MV-4-11 (cell line): Measurements from ENCODE around the gene EVPL.
A peak's percentile ranks its signal among the peaks of the same experiment; 100 is the strongest.
"Not testable (repeated sequence)": the region's sequence is repeated elsewhere in the genome, so short reads cannot be mapped to it uniquely, and the experiment has no call there.

Experiments
- DNase-seq: peaks from one replicate; lab custom pipeline; 2025; lab: John Stamatoyannopoulos, UW

EVPL gene

DNA sequence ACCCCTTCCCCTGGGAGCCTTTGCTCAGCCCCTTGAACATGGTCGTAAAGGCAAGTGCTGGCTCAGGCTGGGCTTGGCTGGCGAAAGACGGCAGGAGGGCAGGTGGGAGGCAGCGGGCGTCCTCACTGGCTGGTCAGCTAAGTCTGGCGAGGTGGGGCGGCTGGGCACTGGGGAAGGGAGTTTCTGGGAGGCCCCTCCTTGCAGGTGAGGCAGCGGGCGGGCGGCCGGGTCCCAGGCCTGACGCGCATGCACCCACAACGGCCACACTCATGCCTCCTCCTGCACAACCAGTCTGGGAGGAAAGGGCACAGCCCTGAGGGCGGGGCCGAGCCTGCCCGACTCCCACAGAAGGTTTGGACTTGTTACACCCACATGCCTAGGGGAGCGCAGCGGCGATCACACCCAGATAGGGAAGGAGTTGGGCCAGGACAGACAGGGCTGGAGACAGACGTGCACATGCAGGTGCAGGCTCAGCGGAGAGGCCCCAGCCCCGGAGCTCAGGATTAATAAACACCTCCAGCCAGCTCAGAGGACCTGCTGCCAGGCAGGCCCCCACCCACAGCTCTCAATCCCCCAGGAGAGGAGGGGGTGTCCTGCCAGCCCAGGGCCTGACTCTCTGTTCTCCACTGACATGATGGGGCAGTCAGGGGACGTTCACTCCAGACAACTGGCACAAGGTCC is at the start of gene EVPL:
EVPL (minus strand) TSS at position 148 of the 681 bp plus-strand sequence; CDS start at position 40, 108 bp downstream.
- DNase-seq = no peak

DNA sequence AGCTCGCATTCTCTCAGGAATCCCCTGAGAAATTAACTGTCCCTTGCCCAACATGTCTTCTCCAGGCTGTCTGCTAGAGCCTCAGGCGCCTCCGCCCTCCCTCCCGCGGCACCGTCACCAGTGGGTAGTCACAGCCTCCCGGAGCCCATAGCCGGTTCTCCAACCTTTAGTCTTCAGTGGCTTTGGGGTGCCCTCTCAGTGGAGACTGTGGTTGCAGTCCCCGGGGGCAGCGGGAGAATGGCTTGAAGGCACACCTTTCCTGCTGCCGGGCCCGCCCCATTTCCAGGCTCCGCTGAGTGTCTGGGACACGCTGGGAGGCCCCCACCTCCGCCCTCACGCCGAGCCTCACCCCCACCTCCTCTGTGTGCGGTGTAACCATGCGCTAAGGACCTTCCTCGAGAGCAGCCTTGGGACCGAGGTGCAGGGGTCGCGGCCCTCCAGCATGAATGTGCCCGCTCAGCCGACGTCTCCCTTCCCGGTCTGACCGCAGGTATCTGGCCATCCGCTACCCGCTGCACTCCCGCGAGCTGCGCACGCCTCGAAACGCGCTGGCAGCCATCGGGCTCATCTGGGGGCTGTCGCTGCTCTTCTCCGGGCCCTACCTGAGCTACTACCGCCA is 49.1 kb upstream of the EVPL start:
- no peak for DNase-seq

DNA sequence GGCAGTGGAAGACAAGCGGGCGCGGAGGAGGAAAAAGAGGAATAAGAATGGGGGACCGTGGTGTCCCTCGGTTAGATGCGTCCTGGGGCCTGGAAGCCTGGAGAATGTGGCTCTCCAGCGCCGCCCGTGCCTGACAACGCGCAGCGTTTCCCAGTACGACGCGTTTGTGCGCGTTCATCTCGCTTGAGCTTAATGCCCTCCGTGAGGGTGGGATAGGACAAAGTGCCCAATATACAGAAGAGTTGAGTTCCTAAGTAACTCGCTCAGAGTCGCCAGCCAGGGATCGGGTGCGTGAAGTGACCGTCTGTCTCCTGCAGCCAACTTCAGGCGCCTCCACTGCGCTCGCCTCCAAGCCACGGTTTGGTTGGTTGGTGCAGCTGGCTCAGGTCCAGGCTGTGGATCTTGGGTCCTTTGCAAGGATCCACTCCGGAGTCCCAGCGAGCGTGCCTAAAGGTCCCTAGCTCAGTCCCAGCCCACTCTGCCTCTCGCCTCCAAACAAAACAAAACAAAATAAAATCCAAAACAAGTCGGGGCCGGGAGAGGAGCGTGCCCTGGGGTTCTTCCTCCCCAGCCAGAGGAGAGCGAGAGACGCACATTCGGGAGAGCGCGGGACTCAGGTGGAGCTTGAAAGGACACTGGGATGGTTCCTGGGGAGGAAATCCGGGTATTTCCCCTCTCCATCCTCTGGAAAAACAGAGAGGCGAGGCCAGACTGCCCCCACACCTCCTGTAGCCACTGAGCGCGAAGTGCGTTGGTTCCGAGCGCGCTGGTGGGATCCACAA is 48.4 kb upstream of the EVPL start:
- no peak for DNase-seq

DNA sequence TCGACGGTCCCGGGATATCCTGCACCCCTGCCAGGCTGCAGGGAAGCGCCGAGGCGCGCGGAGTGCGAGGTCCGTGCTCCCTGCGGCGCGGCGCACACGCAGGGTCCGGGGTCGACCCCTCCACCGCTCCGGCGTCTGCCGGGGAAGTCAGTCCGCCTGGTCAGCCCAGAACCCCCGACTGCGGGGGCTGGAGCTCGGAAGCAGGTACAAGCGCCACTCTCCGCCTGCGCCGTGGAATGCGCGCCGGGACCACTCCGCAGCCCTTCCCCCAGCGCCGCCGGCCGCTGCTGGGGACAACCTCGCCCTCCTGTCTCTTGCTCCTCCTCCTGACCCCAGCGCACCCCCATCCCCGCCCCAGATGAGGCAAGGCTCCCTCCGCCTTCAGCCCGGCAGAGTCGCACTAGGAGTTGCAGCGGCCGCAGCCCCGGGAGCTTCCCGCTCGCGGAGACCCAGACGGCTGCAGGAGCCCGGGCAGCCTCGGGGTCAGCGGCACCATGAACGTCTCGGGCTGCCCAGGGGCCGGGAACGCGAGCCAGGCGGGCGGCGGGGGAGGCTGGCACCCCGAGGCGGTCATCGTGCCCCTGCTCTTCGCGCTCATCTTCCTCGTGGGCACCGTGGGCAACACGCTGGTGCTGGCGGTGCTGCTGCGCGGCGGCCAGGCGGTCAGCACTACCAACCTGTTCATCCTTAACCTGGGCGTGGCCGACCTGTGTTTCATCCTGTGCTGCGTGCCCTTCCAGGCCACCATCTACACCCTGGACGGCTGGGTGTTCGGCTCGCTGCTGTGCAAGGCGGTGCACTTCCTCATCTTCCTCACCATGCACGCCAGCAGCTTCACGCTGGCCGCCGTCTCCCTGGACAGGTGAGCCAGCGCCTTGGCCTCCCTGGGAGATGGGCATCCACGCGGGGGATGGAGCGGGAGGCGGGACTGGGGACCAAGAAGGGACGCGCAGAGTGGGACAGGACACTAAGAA is 47.6 kb upstream of the EVPL start, which contains the start of gene GALR2:
GALR2 (plus strand) TSS at position 392 of the 974 bp plus-strand sequence; CDS start at position 495, 103 bp downstream.
- DNase-seq = peak; percentile 5

DNA sequence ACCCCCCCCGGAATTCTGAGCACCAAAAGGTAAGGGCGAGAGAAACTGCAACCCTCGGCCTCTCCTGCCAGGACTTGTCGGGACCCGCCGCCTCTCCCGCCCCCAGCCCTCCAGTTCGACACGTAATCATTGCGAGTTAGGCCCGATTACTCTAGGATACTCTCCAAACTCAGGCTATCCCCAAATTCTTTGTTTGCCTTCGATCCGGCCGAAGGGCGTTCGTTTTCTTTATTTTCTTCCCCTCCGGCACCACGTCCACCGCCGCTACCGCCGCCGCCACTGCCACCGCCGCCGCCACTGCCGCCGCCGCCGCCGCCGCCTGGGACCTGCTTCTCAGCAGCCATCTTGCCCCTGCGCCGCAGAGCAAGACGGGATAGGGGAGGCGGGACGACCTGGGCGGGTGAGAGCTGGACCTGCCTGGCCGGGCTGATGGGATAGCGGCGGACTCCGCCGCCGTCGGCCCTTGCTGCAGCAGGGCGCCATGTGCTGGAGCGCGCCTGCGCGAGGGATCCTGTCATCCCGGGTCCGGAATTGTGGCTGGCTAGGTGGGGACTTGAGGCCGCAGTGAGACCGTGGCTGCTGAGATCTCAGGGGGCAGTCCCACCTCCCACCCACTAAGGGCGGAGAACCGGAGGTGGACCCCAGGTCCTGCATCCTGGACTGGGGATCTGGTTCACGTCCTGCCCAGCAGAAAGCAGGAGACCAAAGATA is 45.2 kb upstream of the EVPL start, which contains the start of gene SRP68:
SRP68 (minus strand) TSS at position 370 of the 711 bp plus-strand sequence; CDS start at position 344, 26 bp downstream.
- DNase-seq = peak; percentile 82

DNA sequence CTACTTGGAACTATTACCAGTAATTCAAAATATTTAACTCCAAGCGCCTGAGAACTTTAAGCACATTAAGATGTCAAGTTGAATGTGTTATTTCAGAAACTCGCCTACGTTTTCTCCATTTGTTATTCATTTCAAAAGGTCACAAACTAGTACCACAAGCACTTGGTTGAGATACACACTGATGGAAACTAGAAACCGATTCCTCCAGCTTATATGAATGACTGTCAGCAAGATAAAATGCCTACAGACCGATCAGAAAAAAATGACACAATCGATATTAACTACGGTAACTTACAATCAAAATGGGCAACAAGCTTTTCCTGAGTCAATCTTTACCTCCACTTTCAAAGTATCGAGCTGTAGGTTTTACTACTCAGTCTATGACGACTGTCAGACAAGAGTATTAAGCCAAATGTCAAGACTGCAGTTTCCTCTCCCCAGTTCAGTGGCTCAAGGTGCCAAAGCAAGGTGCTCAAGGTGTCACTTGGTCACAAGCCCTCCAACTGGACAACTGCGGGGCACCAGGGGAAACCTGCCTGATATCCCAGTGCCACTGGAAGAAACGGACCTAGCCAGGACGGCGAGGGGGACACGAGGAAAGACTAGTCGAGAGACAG is 44.5 kb upstream of the EVPL start:
- no peak for DNase-seq

DNA sequence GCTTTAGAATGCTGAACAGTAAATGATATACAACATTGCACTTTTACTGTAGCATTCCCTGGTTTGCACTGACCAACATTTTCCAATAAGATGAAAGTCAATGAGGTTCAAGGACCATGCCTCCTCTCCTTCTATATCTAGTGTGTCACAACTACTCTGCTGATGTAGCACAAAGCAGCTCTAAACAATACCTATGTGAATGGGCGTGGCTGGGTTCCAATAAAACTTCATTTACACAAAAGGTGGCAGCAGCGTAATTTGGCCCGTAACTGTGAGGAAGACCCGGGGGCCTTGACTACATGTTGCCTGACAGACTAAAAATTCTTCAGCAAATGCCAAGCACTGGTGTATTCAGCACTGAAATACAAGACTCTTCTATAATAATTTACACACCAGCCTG is 38.7 kb upstream of the EVPL start:
- DNase-seq = no peak

DNA sequence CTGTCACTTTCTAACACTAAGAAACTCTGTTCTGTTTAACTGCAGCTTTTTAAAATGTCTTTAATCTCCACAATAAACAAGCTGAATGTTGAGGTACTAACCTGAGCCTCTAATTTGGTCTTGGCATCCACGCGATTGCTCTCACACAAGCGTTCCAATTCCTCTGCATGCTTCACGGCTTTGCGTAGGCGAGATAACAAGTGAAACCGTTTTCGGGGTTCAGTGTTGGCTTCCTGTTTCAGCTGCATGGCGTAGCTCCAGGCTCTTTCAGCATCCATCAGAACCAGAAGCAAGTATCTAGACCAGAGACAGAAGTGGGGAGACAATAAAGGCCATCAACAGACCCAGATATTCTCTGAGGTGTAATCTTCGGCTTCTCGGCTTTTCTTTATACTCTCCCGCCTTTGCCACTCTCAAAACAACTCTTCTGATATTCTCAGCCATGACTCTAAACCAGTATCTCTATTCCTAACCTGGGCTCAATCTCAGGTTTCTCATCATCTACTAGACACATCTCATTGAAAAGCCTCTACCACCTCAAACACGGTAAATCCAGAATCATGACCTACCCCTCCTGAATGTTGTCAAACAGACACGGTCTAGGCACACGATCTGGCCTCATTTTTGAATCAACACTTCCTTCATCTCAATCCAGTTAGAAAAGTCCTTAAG is 36.9 kb upstream of the EVPL start:
- no peak for DNase-seq

DNA sequence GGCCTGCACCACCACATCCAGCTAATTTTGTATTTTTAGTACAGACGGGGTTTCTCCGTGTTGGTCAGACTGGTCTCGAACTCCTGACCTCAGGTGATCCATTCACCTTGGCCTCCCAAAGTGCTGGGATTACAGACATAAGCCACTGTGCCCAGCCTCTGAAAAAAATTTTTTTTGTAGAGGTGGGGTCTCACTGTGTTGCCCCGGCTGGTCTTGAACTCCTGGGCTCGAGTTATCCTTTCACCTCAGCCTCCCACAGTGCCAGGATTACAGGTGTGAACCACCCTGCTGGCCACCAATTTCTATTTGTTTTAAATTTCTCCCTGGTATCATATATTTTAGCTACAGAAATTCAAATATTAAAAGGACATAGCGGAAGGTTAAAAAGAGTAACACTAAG is 31.2 kb upstream of the EVPL start:
- not testable (repeated sequence) for DNase-seq

DNA sequence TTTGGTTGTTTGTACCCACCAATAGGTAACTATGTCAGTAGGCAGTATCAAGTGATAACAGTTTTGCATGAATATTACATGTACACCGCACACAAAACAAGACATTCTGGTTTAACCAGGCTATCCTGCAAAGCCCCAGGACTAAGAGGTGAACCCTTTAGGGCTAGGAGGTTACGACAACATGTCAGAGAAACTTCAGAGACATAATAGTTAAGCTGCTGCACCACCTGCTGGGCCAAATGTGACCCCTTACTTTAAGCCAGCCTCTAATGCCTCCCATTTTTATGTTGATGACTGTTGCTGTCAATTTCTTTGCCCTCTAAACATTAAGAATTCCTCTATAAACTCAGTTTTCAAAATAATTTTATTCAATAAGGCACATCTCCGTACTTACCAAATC is 29.8 kb upstream of the EVPL start:
- DNase-seq = peak; percentile 12

DNA sequence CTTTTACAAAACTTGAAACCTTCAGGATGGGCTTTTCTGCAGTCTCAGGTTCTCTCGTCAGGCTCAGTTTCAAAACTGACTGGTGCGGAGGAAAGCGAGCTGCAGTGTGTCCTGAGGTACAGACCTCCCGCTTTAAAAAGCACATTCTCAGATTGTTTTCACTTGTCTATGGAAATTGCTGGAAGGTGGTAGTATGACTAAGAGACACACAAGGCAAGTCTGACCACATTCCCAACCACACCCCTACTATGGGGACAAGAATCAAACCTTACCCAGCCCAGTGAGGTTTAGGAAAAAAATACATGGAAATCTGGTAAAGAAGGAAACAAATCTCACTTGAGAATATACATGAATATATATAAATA is 27.0 kb upstream of the EVPL start:
- DNase-seq = peak; percentile 26

DNA sequence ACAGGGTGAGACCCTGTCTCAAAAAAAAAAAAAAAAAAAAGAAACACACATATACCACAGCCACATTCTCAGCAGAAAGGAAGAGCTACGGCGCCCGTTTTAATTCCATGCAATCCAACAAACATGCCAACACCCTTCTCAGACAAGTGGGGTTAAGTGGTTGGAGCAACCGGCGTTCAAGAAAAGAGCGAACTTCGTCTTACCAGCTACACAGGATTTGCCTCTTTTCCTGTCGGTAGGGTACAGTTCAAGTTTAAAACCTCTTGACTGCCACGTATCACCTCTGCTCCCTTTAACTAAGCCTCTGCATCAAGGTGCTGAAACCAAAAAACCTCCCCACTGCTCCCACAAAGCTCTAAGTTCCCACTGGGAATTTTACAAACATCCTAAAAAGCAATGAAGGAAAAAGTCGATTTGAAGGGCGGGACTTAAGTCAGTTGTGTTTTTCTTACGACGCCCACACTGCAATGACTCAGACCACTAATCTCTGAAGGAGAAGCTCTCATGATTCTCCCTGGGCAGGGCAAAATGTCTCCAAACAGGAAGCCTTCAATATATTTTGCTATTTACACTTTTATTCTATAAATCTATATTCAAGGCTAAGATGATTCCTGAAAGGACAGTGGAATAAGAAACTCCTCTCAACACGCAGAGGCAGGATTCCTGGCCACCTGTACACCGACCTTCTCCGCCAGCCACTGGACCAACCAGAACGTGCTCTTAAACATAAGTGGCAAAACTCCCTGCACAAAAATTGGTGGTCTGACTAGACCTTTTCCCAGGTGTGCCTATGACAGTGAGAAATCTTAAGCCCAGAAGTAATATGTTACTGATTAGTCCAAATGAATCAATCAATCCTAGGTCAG is 26.4 kb upstream of the EVPL start:
- peak; percentile 65 for DNase-seq

DNA sequence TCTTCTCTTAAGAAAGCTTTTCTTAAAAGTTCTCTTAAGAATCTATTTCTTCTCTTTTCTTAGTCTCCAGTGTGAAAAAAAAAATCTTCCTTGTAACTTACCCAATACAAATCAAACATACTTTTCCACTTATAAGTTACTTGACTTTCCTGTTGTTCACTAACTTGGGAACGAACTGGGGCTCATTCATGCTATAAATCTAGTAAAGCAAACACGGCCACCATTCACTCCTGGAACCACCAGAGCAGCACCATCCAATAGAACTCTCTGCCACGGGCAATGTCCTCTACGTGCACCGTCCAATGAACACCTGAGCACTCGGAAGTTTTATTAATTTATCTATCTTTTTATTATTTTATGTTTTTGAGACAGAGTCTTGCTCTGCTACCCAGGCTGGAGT is 24.5 kb upstream of the EVPL start:
- no peak for DNase-seq

DNA sequence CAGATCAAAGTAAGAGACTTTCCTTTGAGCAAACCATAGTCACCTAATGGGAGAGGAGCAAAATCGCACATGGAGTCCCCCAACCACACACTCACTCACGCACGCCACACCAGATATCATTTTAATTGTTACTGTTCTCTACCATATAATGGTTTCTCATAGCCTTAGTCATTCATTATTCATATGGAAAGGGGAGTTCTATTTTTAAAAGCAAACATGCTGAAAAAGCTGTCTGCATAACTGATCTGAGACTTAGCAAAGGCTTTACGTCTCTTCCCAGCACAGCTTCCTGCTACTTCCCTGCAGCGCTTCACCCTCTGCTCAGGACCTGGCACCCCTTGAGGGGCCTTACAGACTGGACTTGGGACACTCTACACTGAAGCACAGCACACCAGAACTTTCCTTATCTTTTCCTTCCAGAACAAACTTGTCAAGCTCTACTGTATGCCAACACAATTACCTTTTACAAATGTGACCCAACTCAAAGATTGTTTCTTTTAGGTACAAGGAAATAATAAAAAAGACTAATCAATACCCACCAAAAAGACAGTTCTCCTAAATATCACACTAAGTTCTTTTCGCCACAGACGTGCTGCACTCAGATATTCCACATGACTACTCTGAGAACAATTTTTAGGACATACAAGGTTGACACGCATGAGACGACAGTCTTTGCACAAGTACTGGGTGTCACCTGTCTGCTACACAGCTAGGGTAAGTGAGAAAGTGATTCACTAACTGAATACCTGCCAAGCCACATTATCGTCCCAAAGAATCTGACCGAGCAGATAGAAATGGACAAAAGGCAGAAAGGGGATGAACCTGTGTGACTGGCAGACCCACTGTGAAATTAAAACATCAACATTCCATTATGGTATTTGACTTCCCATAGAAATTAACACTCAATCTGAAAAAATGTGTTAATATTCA is 23.7 kb upstream of the EVPL start:
- DNase-seq = no peak

DNA sequence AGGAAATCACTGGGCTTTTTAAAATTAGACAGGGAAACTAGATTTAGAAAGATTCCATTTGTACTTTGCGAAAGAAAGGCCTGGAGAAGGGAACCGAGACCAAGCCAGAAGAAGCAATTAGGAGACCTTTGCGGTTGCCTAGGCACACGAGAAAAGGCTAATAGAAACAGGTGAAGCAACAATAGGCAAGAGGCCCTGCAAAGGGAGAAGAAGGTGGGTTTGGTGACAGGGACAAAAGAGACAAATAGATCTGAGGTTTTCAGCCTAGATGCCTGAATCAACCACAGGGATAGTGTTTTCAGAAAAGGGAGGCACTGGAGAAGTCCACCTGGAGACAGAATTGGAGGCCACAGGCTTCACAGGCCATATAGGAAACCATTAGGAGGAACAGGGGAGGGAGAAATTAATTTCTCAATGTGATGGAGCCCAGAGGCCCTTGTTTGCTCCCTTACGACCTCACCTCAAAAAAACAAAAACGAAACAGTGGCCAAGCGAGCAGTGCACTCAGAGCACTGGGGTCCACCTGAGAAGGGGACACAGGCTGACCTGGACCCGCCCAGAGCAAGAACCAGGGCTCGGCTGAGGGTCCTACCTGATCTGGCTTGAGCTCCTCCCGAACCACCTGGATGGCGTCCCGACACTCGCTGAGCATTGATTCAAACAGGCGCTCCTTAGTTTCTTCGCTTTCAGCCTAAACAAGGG is 22.9 kb upstream of the EVPL start:
- DNase-seq = peak; percentile 28

DNA sequence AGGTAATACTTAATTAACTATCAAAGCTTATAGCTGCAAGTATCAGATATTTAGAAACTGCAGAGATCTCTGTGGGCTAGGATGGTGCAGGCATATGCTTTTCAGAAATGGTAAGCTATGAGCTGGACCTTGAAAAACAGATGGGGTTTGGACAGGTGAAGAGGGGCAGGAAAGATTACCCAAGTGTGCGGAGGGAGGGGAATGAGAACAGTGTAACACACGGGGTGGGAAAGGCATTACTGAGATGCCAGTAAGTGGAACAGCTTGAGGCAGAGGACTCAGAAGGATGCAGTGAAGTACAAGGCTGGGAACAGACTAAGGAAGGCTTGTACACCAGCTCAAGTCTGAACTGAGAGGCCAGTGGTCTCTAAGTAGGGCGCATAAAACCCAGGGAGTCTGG is 22.1 kb upstream of the EVPL start:
- no peak for DNase-seq

DNA sequence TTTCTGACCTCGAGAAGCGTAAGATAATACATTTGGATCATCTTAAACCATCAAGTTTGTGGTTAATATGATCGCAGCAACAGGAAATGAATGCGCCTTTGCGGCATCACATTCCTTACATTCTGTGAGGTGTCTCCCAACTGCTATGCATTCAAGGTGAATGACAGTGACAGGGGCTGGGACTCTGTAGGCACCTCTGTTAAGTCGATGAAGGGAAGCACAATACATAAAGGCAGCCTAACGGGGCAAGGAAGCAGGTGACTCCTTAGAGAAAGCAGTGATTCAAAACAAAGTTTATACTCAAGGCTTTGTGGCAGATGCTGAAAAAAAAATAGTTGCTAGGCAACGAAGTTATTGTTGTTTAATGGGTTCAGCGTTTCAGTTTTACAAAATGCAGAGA is 21.6 kb upstream of the EVPL start:
- no peak for DNase-seq
